HG02678 (cell line): ENCODE measurements around the gene PRR4.

Experiments used
- ATAC-seq: cut with Tn5 transposase; IDR thresholded peaks from one replicate; pipeline ENCODE4 v1.9.1; 2021; ENCODE audit warnings: mild to moderate bottlenecking, moderate library complexity; ENCODE audit not compliant: unreplicated experiment

The PRR4 gene

GRCh38 chr12:10802587-10802986, 46.7 kb downstream of the PRR4 start, which contains the start of gene TAS2R7:
TSS of gene TAS2R7 (minus strand) at chr12:10802627. CDS start at chr12:10802570, 57 bp downstream.
- ATAC-seq, result no peak

- no peak for ATAC-seq
These were observed 47.5 kb downstream of the PRR4 start for GRCh38 chr12:10801741-10802140.
